ENCODE measurements around the gene BPIFA2. TPM values are rescaled to one million over a fixed set of nuclear protein-coding genes. Genes with fewer than 3 reads are reported as not detected.

The BPIFA2 gene
- total and polyA plus RNA-seq, 2 of the 4 experiments (the other 2 are of a cell fraction) = not detected

DNA sequence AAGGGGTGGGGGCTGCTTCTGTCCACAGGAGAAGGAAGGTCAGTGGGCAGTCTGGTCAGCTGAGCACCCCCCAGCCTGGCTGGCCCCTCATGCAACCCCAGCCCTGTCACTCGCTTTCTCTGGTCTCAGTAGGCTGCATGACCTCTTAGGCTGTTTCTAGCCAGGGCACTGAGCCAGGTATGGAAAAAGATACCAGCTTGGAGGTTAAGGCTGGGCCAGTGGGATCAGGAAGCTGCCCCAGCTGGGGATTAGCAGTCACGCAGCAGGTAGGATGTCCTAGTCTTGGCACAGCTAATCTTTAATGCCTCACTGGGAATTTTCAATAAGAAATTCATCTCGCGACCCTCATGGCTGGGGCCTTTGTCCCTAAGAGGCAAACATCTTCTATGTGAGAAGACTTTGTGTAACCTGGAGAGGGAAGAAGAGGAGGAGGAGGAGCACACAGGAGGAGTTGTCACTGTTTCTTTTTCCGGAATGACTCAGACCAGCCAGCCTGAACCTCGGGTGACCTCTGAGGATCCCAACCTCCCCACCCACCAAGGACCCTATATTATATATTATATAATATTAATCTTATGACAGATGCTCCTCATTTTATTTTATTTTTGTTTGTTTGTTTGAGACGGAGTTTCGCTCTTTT lies 2.4 kb upstream of the BPIFA2 start:
- ChIA-PET POLR2A (ENCODE audit: unreplicated experiment) (no interaction called here), CTCF (no interaction called here)
- Histone ChIP-seq H3K79me1 (ENCODE audit: low read depth in 1 of 2, low read length in 2 of 2) (no peaks in the 10 kb centered on the region), H3K14ac (replicated peaks; ENCODE audit: low read depth, low read length) (no peak overlapping the region), H3K36me3 (ENCODE audit: control insufficient read depth, insufficient read depth, low read length) (no peaks in the 10 kb centered on the region), H4K91ac (ENCODE audit: insufficient read depth, low read depth, low read length) (no peak overlapping the region), H3K56ac (ENCODE audit: extremely low read depth, insufficient read depth, low read length) (no peak overlapping the region), H3K27me3 (ENCODE audit: control insufficient read depth, insufficient read depth, low read length) (no peaks in the 10 kb centered on the region), H3K4me2 (ENCODE audit: low read depth, low read length) (no peak overlapping the region), H2BK5ac (ENCODE audit: low read depth, low read length, poor library complexity, severe bottlenecking) (no peak overlapping the region), H3K4me1 (ENCODE audit: control insufficient read depth, insufficient read depth, low read length) (no peaks in the 10 kb centered on the region), H2AK5ac (ENCODE audit: low read depth, low read length) (no peak overlapping the region), H2AK9ac (replicated peaks; ENCODE audit: low read depth, low read length, poor library complexity) (no peak overlapping the region), H3K27ac (ENCODE audit: insufficient read depth, low read length) (no peak overlapping the region), H3K4ac (ENCODE audit: low read depth, low read length) (no peak overlapping the region), H2BK120ac (ENCODE audit: low read depth, low read length) (no peak overlapping the region), H3K18ac (ENCODE audit: low read depth, low read length) (no peak overlapping the region), H2BK15ac (ENCODE audit: low read depth, low read length) (no peak overlapping the region), H3K9ac (ENCODE audit: low read depth, low read length) (no peak overlapping the region), H4K20me1 (ENCODE audit: insufficient read depth, low read length) (no peaks in the 10 kb centered on the region), H3K23ac (ENCODE audit: low read depth, low read length) (no peak overlapping the region), H3K9me3 (ENCODE audit: control insufficient read depth, insufficient read depth, low read length) (no peaks in the 10 kb centered on the region), H2BK20ac (ENCODE audit: low read depth, low read length) (no peak overlapping the region), H3K4me3 (ENCODE audit: insufficient read depth, low read depth, low read length) (no peak overlapping the region), H3K9me1 (ENCODE audit: insufficient read depth, low read length) (no peaks in the 10 kb centered on the region), H4K5ac (ENCODE audit: low read depth, low read length) (no peak overlapping the region), H4K8ac (ENCODE audit: low read depth in 2 of 2, low read length in 2 of 2) (no peak overlapping the region), H2AFZ (replicated peaks; ENCODE audit: low read length, poor library complexity) (no peak overlapping the region)
- ATAC-seq (ENCODE audit: low read depth) (no peak), DNase-seq (no peak)
- dilution Hi-C loops (cut with HindIII; ENCODE audit: low sequenced_read_pairs, unreplicated experiment) (no loop called here), intact Hi-C loops (cut with micrococcal nuclease) (no loop called here), in situ Hi-C loops (cut with MboI; ENCODE audit: low sequenced_read_pairs) (no loop called here)
- no peak for TF ChIP-seq RCOR1 (IDR thresholded peaks at IDR 0.05; ENCODE audit: insufficient replicate concordance, low read length)
- TF ChIP-seq FOS (IDR thresholded peaks at IDR 0.05; ENCODE audit: low read depth, low read length) = no peak
- TF ChIP-seq, protein P1, sequence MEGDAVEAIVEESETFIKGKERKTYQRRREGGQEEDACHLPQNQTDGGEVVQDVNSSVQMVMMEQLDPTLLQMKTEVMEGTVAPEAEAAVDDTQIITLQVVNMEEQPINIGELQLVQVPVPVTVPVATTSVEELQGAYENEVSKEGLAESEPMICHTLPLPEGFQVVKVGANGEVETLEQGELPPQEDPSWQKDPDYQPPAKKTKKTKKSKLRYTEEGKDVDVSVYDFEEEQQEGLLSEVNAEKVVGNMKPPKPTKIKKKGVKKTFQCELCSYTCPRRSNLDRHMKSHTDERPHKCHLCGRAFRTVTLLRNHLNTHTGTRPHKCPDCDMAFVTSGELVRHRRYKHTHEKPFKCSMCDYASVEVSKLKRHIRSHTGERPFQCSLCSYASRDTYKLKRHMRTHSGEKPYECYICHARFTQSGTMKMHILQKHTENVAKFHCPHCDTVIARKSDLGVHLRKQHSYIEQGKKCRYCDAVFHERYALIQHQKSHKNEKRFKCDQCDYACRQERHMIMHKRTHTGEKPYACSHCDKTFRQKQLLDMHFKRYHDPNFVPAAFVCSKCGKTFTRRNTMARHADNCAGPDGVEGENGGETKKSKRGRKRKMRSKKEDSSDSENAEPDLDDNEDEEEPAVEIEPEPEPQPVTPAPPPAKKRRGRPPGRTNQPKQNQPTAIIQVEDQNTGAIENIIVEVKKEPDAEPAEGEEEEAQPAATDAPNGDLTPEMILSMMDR (conservative IDR thresholded peaks at IDR 0.05; ENCODE audit: low read depth, low read length) = no peak
- no peak for TF ChIP-seq POLR2A (IDR thresholded peaks at IDR 0.05; ENCODE audit: low read depth, low read length)
- no peak for TF ChIP-seq NFE2L2 (IDR thresholded peaks at IDR 0.05; ENCODE audit: low read depth, low read length)
- no peak for TF ChIP-seq SMC3 (IDR thresholded peaks at IDR 0.05; ENCODE audit: low read depth, low read length)
- TF ChIP-seq RFX5 (IDR thresholded peaks at IDR 0.05; ENCODE audit: low read depth, low read length) = no peak
- TF ChIP-seq, protein P2, sequence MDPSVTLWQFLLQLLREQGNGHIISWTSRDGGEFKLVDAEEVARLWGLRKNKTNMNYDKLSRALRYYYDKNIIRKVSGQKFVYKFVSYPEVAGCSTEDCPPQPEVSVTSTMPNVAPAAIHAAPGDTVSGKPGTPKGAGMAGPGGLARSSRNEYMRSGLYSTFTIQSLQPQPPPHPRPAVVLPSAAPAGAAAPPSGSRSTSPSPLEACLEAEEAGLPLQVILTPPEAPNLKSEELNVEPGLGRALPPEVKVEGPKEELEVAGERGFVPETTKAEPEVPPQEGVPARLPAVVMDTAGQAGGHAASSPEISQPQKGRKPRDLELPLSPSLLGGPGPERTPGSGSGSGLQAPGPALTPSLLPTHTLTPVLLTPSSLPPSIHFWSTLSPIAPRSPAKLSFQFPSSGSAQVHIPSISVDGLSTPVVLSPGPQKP (IDR thresholded peaks at IDR 0.05; ENCODE audit: borderline replicate concordance, low read depth, low read length) = no peak
- WGBS, 2 experiments (ENCODE audit: extremely low coverage in 2 of 2, insufficient read length in 1 of 2) = no CpG with 5 or more reads among the region's 8 CpGs
- BruUV-seq (replicated peaks) = no TSS peak

All from IMR-90 (cell line).